H1 (cell line): ENCODE measurements around the gene PDP2. TPM values are rescaled to one million over a fixed set of nuclear protein-coding genes. Genes with fewer than 3 reads are reported as not detected.

ENCODE experiments used
- CTCF ChIA-PET: fragments of 300-600 bp; sonication (Branson Sonifier 250); formaldehyde crosslinking; loops from one replicate; lab custom pipeline; 2021; ENCODE audit not compliant: partially characterized antibody; lab: Charles Lee
- POLR2A ChIA-PET: fragments of 300-600 bp; sonication (Branson Sonifier 250); formaldehyde crosslinking; loops from one replicate; lab custom pipeline; 2021; ENCODE audit warnings: inconsistent platforms; ENCODE audit not compliant: partially characterized antibody; lab: Charles Lee
- DNase-seq, 2 experiments: peaks; one replicate each; pipeline versions ENCODE4 v3.0.0 to v3.0.0-alpha.2; 2010 to 2022; ENCODE audit warnings: low spot score in 2 of 2, low read depth in 1 of 2, mixed read lengths in 1 of 2
- FAIRE-seq: peaks from 2 replicates; lab custom pipeline; 2011; peaks lifted over from hg19 to GRCh38; lab: Jason Lieb, UNC
- H2AFZ ChIP-seq: 2 replicates; pipeline ENCODE4 v1.8.1; 2012; ENCODE audit warnings: low read length, inconsistent platforms
- H2AK5ac ChIP-seq: 2 replicates; pipeline ENCODE4 v1.6.1; 2013; ENCODE audit warnings: low read depth, low read length
- H2BK120ac ChIP-seq: replicated peaks from 2 replicates; pipeline ENCODE3; 2013; ENCODE audit warnings: low read depth, low read length, inconsistent platforms
- H2BK12ac ChIP-seq: 2 replicates; pipeline ENCODE4 v1.6.1; 2013; ENCODE audit warnings: low read depth, low read length
- H2BK15ac ChIP-seq: 2 replicates; pipeline ENCODE4 v1.6.1; 2013; ENCODE audit warnings: low read length
- H2BK20ac ChIP-seq: 2 replicates; pipeline ENCODE4 v1.6.1; 2013; ENCODE audit warnings: low read length
- H2BK5ac ChIP-seq: 2 replicates; pipeline ENCODE4 v1.6.1; 2013; ENCODE audit warnings: low read depth, low read length
- H3K14ac ChIP-seq: 2 replicates; pipeline ENCODE4 v1.6.1; 2013; ENCODE audit warnings: inconsistent platforms; ENCODE audit not compliant: insufficient read length
- H3K18ac ChIP-seq: 2 replicates; pipeline ENCODE4 v1.6.1; 2013; ENCODE audit warnings: low read length; ENCODE audit errors: extremely low read depth
- H3K23ac ChIP-seq: 2 replicates; pipeline ENCODE4 v1.6.1; 2013; ENCODE audit warnings: inconsistent platforms; ENCODE audit not compliant: insufficient read length
- H3K23me2 ChIP-seq: 2 replicates; pipeline ENCODE4 v1.6.1; 2013; ENCODE audit warnings: low read depth, low read length
- H3K27ac ChIP-seq: 2 replicates; pipeline ENCODE4 v1.6.1; 2011; ENCODE audit warnings: low read depth, low read length, inconsistent platforms
- H3K27me3 ChIP-seq, 4 experiments: replicated peaks in 1 of 4; 1 replicate in 1 of 4; 2 replicates in 3 of 4; pipeline versions ENCODE4 v1.6.1 to v1.8.1; 2011 to 2013; ENCODE audit warnings: low read length in 3 of 4, mild to moderate bottlenecking in 3 of 4, inconsistent platforms in 2 of 4, mixed read lengths in 2 of 4, moderate library complexity in 1 of 4; ENCODE audit not compliant: control insufficient read depth in 3 of 4, insufficient read depth in 3 of 4; ENCODE audit errors: extremely low read depth in 1 of 4
- H3K36me3 ChIP-seq, 4 experiments: 2 replicates each; pipeline versions ENCODE4 v1.6.1 to v1.8.1; 2011 to 2013; ENCODE audit warnings: mild to moderate bottlenecking in 4 of 4, low read length in 3 of 4, moderate library complexity in 2 of 4, control low read depth in 1 of 4, inconsistent platforms in 1 of 4; ENCODE audit not compliant: insufficient read depth in 4 of 4, control insufficient read depth in 2 of 4
- H3K4ac ChIP-seq: replicated peaks from 2 replicates; pipeline ENCODE3; 2013; ENCODE audit warnings: low read length, low read depth, mixed read lengths, inconsistent platforms; ENCODE audit not compliant: insufficient read length
- H3K4me1 ChIP-seq, 4 experiments: replicated peaks in 1 of 4; 1 replicate in 1 of 4; 2 replicates in 3 of 4; pipeline versions ENCODE4 v1.6.1 to v1.8.1; 2011 to 2013; ENCODE audit warnings: low read length in 3 of 4, inconsistent platforms in 2 of 4, mixed read lengths in 1 of 4; ENCODE audit not compliant: insufficient read depth in 4 of 4, control insufficient read depth in 3 of 4
- H3K4me2 ChIP-seq, 2 experiments: 2 replicates each; pipeline versions ENCODE4 v1.6.1 to v1.8.1; 2011 to 2013; ENCODE audit warnings: low read depth in 2 of 2, low read length in 2 of 2, control low read depth in 1 of 2, inconsistent platforms in 1 of 2, mild to moderate bottlenecking in 1 of 2; ENCODE audit not compliant: insufficient read depth in 1 of 2
- H3K4me3 ChIP-seq, 4 experiments: fragments of 200-600, 300-600 bp in 1 of 4; sonication (generic), shearing (Covaris generic), sonication (Bioruptor Twin) in 1 of 4; 2 replicates each; pipeline versions ENCODE4 v1.5.1 to v1.8.1; 2011 to 2016; ENCODE audit warnings: low read length in 4 of 4, low read depth in 3 of 4, control low read depth in 2 of 4, inconsistent platforms in 2 of 4, mild to moderate bottlenecking in 2 of 4, mixed read lengths in 1 of 4, moderate library complexity in 1 of 4; ENCODE audit not compliant: insufficient read depth in 2 of 4; ENCODE audit errors: extremely low read depth in 1 of 4
- H3K56ac ChIP-seq: replicated peaks from 2 replicates; pipeline ENCODE3; 2013; ENCODE audit warnings: low read depth, mild to moderate bottlenecking, mixed read lengths, low read length, inconsistent platforms; ENCODE audit not compliant: insufficient read length
- H3K79me1 ChIP-seq: 2 replicates; pipeline ENCODE4 v1.6.1; 2013; ENCODE audit warnings: low read depth, low read length, control low read depth
- H3K79me2 ChIP-seq, 2 experiments: 2 replicates each; pipeline versions ENCODE4 v1.6.1 to v1.8.1; 2012 to 2013; ENCODE audit warnings: low read length in 2 of 2, mild to moderate bottlenecking in 2 of 2, inconsistent platforms in 1 of 2; ENCODE audit not compliant: insufficient read depth in 2 of 2, control insufficient read depth in 1 of 2
- H3K9ac ChIP-seq, 4 experiments: replicated peaks in 1 of 4; 1 replicate in 1 of 4; 2 replicates in 3 of 4; pipeline versions ENCODE4 v1.6.1 to v1.8.1; 2011 to 2013; ENCODE audit warnings: low read depth in 3 of 4, low read length in 3 of 4, control low read depth in 2 of 4, mild to moderate bottlenecking in 2 of 4, moderate library complexity in 2 of 4, inconsistent platforms in 1 of 4; ENCODE audit errors: extremely low read depth in 1 of 4
- H3K9me3 ChIP-seq, 2 experiments: 2 replicates each; pipeline versions ENCODE4 v1.6.1 to v1.8.1; 2012 to 2013; ENCODE audit warnings: mild to moderate bottlenecking in 2 of 2, moderate library complexity in 2 of 2, control low read depth in 1 of 2, inconsistent platforms in 1 of 2, low read depth in 1 of 2, low read length in 1 of 2, mixed read lengths in 1 of 2; ENCODE audit not compliant: insufficient read depth in 2 of 2
- H4K20me1 ChIP-seq, 2 experiments: replicated peaks in 1 of 2; 2 replicates each; pipeline versions ENCODE3 to v1.8.1; 2011 to 2013; ENCODE audit warnings: inconsistent platforms in 2 of 2, low read length in 2 of 2, mild to moderate bottlenecking in 1 of 2; ENCODE audit not compliant: insufficient read depth in 2 of 2, control insufficient read depth in 1 of 2
- H4K5ac ChIP-seq: 2 replicates; pipeline ENCODE4 v1.6.1; 2013; ENCODE audit warnings: low read length, low read depth, mixed read lengths, inconsistent platforms; ENCODE audit not compliant: insufficient read length
- H4K8ac ChIP-seq: 2 replicates; pipeline ENCODE4 v1.8.0; 2013; ENCODE audit warnings: mild to moderate bottlenecking, moderate library complexity, low read length, inconsistent platforms; ENCODE audit not compliant: insufficient read depth; ENCODE audit errors: extremely low read depth
- H4K91ac ChIP-seq: replicated peaks from 2 replicates; pipeline ENCODE3; 2013; ENCODE audit warnings: low read length, mixed read lengths, inconsistent platforms; ENCODE audit not compliant: insufficient read length
- CBX8 ChIP-seq: fragments of 300-800, 300-1000 bp; sonication (generic); IDR thresholded peaks from 2 replicates; pipeline ENCODE4 v1.7.1; 2016; ENCODE audit warnings: low read depth, low read length, borderline replicate concordance
- EP300 ChIP-seq, 2 experiments: IDR thresholded peaks; 1 replicate in 1 of 2; 2 replicates in 1 of 2; pipeline ENCODE4 v1.6.1; 2011 to 2012; ENCODE audit warnings: low read depth in 2 of 2, low read length in 2 of 2, mild to moderate bottlenecking in 2 of 2, borderline replicate concordance in 1 of 2, inconsistent platforms in 1 of 2, moderate library complexity in 1 of 2
- KDM5A ChIP-seq: fragments of 200-600 bp; IDR thresholded peaks from 2 replicates; pipeline ENCODE4 v1.7.1; 2012; ENCODE audit warnings: mild to moderate bottlenecking, low read length, inconsistent platforms, mixed read lengths
- RFX5 ChIP-seq: IDR thresholded peaks from 2 replicates; pipeline ENCODE4 v1.6.1; 2011; ENCODE audit warnings: low read depth, low read length, improper control_type of control experiment, borderline replicate concordance
- SIX5 ChIP-seq: IDR thresholded peaks from 2 replicates; pipeline ENCODE4 v1.6.1; 2011; ENCODE audit warnings: mild to moderate bottlenecking, low read depth, low read length
- SUZ12 ChIP-seq: fragments of 200-600 bp; sonication (generic); IDR thresholded peaks from 2 replicates; pipeline ENCODE4 v1.6.1; 2012; ENCODE audit warnings: mild to moderate bottlenecking, inconsistent platforms, low read length, moderate library complexity, mixed read lengths
- TBP ChIP-seq: IDR thresholded peaks from 2 replicates; pipeline ENCODE4 v1.6.1; 2011; ENCODE audit warnings: low read depth, low read length, improper control_type of control experiment
- WGBS, 2 experiments: shearing (Covaris generic) in 1 of 2; methylation state at CpG; one replicate each; pipeline versions ENCODE4 v1.1.6 to v1.1.7; 2013 to 2015; ENCODE audit warnings: low lambda C conversion rate in 2 of 2, mixed read lengths in 2 of 2, inconsistent platforms in 1 of 2, low coverage in 1 of 2, missing lambda C conversion rate in 1 of 2; ENCODE audit not compliant: insufficient replicate concordance in 2 of 2, insufficient coverage in 1 of 2, insufficient read length in 1 of 2; ENCODE audit errors: extremely low coverage in 1 of 2, missing lambda C conversion rate in 1 of 2; 5-methylcytosine and 5-hydroxymethylcytosine counted together
- polyA plus RNA-seq, 7 experiments: library from polyadenylated mRNA; depleted of rRNA in 3 of 7; stranded (reverse) in 5 of 7; unstranded in 2 of 7; fragments of >200 nt in 5 of 7; fragments of 200-250 nt in 2 of 7; gene quantifications; 1 replicate in 5 of 7; 2 replicates in 1 of 7; 4 replicates in 1 of 7; pipeline versions ENCODE4 v1.2.1 to v1.2.3, GENCODE V29; 2011 to 2013; ENCODE audit warnings: missing spikeins in 2 of 7, mixed read lengths in 2 of 7
- total RNA-seq: library from RNA; stranded (reverse); fragmentation: NEBNext Ultra II Directional; extraction: Animal tissue kit (Norgen Biotek cat#: 25700); gene quantifications from 2 replicates; pipeline ENCODE4 v1.2.1, GENCODE V29; 2021
- TF ChIP-seq, protein P1 (sequence below): IDR thresholded peaks from 2 replicates; pipeline ENCODE4 v1.6.1; 2012; ENCODE audit warnings: inconsistent platforms

PDP2 gene
- total and polyA plus RNA-seq, 2 of the 8 experiments (the other 6 are each of a cell fraction or from before 2014, with no cell fraction given), result 11.7 to 36.5 TPM

- POLR2A ChIA-PET, result interaction anchor here (2.4 kb wide), 1 partner anchor 9 kb away, joined by 12 read pairs; the partner anchor contains the start of gene PDP2
- no peak for FAIRE-seq
- WGBS, 2 experiments, result 99% methylated on average over 4 of the region's 4 CpGs; no CpG with 5 or more reads in 1 of the 2 experiments
Measured at GRCh38 chr16:66889622-66890021, 9.3 kb downstream of the PDP2 start.

More at GRCh38 chr16:66889622-66890021, 9.3 kb downstream of the PDP2 start:
- H4K91ac ChIP-seq, result no peak overlapping the region
- no peak overlapping the region for H3K4me2 ChIP-seq
- H3K4ac ChIP-seq, result no peak overlapping the region
- no peak overlapping the region for H3K23ac ChIP-seq
- H3K14ac ChIP-seq, result no peak overlapping the region
- H2BK5ac ChIP-seq, result no peak overlapping the region
- no peak overlapping the region for H2BK20ac ChIP-seq
- H2AFZ ChIP-seq, result no peak overlapping the region
- TF ChIP-seq SIX5 (no peak), KDM5A (no peak), TBP (no peak), EP300 (IDR thresholded peaks at IDR 0.05; ENCODE audit: borderline replicate concordance in 1 of 2, low read depth in 2 of 2, low read length in 2 of 2) (no peak), RFX5 (no peak), CBX8 (no peak), SUZ12 (no peak)
- TF ChIP-seq, protein P1, sequence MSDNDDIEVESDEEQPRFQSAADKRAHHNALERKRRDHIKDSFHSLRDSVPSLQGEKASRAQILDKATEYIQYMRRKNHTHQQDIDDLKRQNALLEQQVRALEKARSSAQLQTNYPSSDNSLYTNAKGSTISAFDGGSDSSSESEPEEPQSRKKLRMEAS, result no peak
- no peaks in the 10 kb centered on the region for H3K23me2 ChIP-seq
- no peak overlapping the region for H3K4me3 ChIP-seq
- H3K79me1 ChIP-seq, result peaks cover 5% of the 10 kb centered on the region
- H3K79me2 ChIP-seq, result peaks cover 0 to 8% of the 10 kb centered on the region in 2 experiments; a peak in 1 of 4 replicates
- H4K20me1 ChIP-seq, result peaks cover 7 to 17% of the 10 kb centered on the region in 2 experiments
- no peak overlapping the region for H4K5ac ChIP-seq
- no peak overlapping the region for H2BK12ac ChIP-seq
- H3K27ac ChIP-seq, result no peak overlapping the region
- no peak overlapping the region for H3K9ac ChIP-seq
- H3K9me3 ChIP-seq, result no peaks in the 10 kb centered on the region
- no peaks in the 10 kb centered on the region for H3K27me3 ChIP-seq
- no peak for DNase-seq
- no peaks in the 10 kb centered on the region for H3K4me1 ChIP-seq
- no peak overlapping the region for H3K18ac ChIP-seq
- CTCF ChIA-PET, result interaction anchor here (0.6 to 42.0 kb wide), 6 partner anchors 21 to 521 kb away, joined by 3 to 1009 read pairs (median 4); partner anchors contain the start of genes CDH16 and RRAD
- no peak overlapping the region for H2BK15ac ChIP-seq
- H2AK5ac ChIP-seq, result no peak overlapping the region
- peaks cover 7 to 27% (median 18%) of the 10 kb centered on the region in 4 experiments; a peak in 7 of 8 replicates for H3K36me3 ChIP-seq
- H4K8ac ChIP-seq, result no peak overlapping the region
- H3K56ac ChIP-seq, result no peak overlapping the region
- no peak overlapping the region for H2BK120ac ChIP-seq
